ENCODE results near the gene R3HDM2.

Gene R3HDM2

DNA sequence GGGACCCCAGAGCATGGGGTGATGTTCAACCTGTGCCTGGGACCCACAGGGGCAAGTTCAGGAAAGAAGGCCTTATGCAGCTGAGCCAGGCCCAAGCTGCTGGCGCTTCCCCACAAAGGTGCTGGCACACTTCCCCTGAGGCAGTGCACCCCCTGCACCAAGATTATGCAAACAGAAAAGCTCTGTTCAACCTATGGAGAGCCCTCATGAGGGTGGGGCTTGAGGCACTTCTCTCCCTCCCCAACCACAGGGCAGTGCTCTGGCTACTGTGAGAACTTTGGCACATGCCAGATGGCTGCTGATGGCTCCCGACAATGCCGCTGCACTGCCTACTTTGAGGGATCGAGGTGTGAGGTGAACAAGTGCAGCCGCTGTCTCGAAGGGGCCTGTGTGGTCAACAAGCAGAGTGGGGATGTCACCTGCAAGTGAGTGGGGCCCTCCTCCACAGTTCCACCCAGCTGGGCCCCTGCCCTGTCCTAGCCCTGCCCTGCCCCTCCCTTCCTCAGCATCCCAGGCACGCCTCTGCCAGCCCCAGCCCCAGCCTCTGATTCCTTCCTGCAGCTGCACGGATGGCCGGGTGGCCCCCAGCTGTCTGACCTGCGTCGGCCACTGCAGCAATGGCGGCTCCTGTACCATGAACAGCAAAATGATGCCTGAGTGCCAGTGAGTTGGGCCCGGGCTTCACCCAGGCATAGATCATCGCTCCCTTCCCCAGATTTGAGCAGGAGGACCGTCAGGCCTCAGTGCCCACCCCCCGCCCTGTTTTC is 219.7 kb downstream of the R3HDM2 start:
- H2BK12ac ChIP-seq (ENCODE audit: low read length) = no peak overlapping the region
- H3K79me1 ChIP-seq (ENCODE audit: low read length) = no peaks in the 10 kb centered on the region
- no peak overlapping the region for H3K27ac ChIP-seq (ENCODE audit: low read depth, low read length)
- H3K4ac ChIP-seq (ENCODE audit: low read depth, low read length) = no peak overlapping the region
- no peak overlapping the region for H3K23ac ChIP-seq (ENCODE audit: low read length)
- peak in 1 of 2 donors; percentile 18 for DNase-seq
- H3K27me3 ChIP-seq (ENCODE audit: insufficient read depth, low read length) = peaks cover 11% of the 10 kb centered on the region
- H2AK5ac ChIP-seq (ENCODE audit: low read length) = no peak overlapping the region
- no peak overlapping the region for H4K91ac ChIP-seq (ENCODE audit: low read depth, low read length)
- H4K12ac ChIP-seq (ENCODE audit: low read depth, low read length) = no peak overlapping the region
- H3K4me1 ChIP-seq (ENCODE audit: control insufficient read depth in 1 of 2, insufficient read depth in 2 of 2, low read length in 2 of 2) = peaks cover 14 to 24% of the 10 kb centered on the region in 2 experiments
- no peak overlapping the region for H3K18ac ChIP-seq (ENCODE audit: low read length)
- H4K8ac ChIP-seq (ENCODE audit: low read depth, low read length) = no peak overlapping the region
- H2AFZ ChIP-seq (ENCODE audit: insufficient read depth, low read length, poor library complexity) = no peak overlapping the region
- H3K4me2 ChIP-seq (ENCODE audit: low read length) = no peak overlapping the region
- H3K14ac ChIP-seq (ENCODE audit: low read length) = no peak overlapping the region
- peaks cover 5% of the 10 kb centered on the region for H3K9me3 ChIP-seq (ENCODE audit: insufficient read depth, low read depth, low read length)
- H3K4me3 ChIP-seq (ENCODE audit: low read depth, low read length) = no peak overlapping the region
- no CpG with 5 or more reads among the region's 16 CpGs for WGBS (ENCODE audit: extremely low coverage, insufficient coverage, insufficient read length)
- H2BK120ac ChIP-seq (ENCODE audit: insufficient read depth, low read length, poor library complexity) = no peak overlapping the region
- H2BK5ac ChIP-seq (ENCODE audit: low read depth, low read length, poor library complexity) = no peak overlapping the region
- H3K9ac ChIP-seq (ENCODE audit: low read length) = no peak overlapping the region
- H3K36me3 ChIP-seq (ENCODE audit: control insufficient read depth in 1 of 2, insufficient read depth in 2 of 2, low read length in 2 of 2) = peaks cover 62 to 65% of the 10 kb centered on the region in 2 experiments
- H3K79me2 ChIP-seq (ENCODE audit: control insufficient read depth, insufficient read depth, low read length, poor library complexity) = no peaks in the 10 kb centered on the region

DNA sequence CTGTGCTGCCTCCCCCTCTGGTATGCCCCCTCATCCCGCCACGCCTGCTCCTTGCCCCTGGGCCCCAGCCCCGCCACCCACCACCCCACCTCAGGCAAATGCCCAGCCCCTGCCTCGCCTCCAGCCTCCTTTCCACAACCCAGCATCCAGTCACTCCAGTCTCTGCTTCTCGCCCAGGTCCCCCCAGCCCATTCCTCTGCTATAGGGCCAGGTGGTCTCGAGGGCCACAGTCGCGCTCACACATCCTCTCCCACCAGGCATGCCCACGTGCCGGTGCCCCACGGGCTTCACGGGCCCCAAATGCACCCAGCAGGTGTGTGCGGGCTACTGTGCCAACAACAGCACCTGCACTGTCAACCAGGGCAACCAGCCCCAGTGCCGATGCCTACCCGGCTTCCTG is 220.4 kb downstream of the R3HDM2 start:
- Histone ChIP-seq H3K4ac (ENCODE audit: low read depth, low read length) (no peak overlapping the region), H3K9me3 (ENCODE audit: insufficient read depth, low read depth, low read length) (peaks cover 5% of the 10 kb centered on the region), H3K79me1 (ENCODE audit: low read length) (no peaks in the 10 kb centered on the region), H2BK120ac (ENCODE audit: insufficient read depth, low read length, poor library complexity) (no peak overlapping the region), H3K4me2 (ENCODE audit: low read length) (no peak overlapping the region), H3K23ac (ENCODE audit: low read length) (no peak overlapping the region), H3K27me3 (ENCODE audit: insufficient read depth, low read length) (peaks cover 4% of the 10 kb centered on the region), H3K4me1 (ENCODE audit: control insufficient read depth in 1 of 2, insufficient read depth in 2 of 2, low read length in 2 of 2) (peaks cover 11 to 19% of the 10 kb centered on the region in 2 experiments), H3K18ac (ENCODE audit: low read length) (no peak overlapping the region), H3K36me3 (ENCODE audit: control insufficient read depth in 1 of 2, insufficient read depth in 2 of 2, low read length in 2 of 2) (peaks cover 68 to 72% of the 10 kb centered on the region in 2 experiments), H3K9ac (ENCODE audit: low read length) (no peak overlapping the region), H2BK5ac (ENCODE audit: low read depth, low read length, poor library complexity) (no peak overlapping the region), H2AK5ac (ENCODE audit: low read length) (no peak overlapping the region), H2AFZ (ENCODE audit: insufficient read depth, low read length, poor library complexity) (no peak overlapping the region), H3K4me3 (ENCODE audit: low read depth, low read length) (no peak overlapping the region), H4K8ac (ENCODE audit: low read depth, low read length) (no peak overlapping the region), H3K79me2 (ENCODE audit: control insufficient read depth, insufficient read depth, low read length, poor library complexity) (no peaks in the 10 kb centered on the region), H2BK12ac (ENCODE audit: low read length) (no peak overlapping the region), H3K14ac (ENCODE audit: low read length) (no peak overlapping the region), H3K27ac (ENCODE audit: low read depth, low read length) (no peak overlapping the region), H4K12ac (ENCODE audit: low read depth, low read length) (no peak overlapping the region), H4K91ac (ENCODE audit: low read depth, low read length) (no peak overlapping the region)
- DNase-seq = no peak
- WGBS (ENCODE audit: extremely low coverage, insufficient coverage, insufficient read length) = no CpG with 5 or more reads among the region's 15 CpGs

DNA sequence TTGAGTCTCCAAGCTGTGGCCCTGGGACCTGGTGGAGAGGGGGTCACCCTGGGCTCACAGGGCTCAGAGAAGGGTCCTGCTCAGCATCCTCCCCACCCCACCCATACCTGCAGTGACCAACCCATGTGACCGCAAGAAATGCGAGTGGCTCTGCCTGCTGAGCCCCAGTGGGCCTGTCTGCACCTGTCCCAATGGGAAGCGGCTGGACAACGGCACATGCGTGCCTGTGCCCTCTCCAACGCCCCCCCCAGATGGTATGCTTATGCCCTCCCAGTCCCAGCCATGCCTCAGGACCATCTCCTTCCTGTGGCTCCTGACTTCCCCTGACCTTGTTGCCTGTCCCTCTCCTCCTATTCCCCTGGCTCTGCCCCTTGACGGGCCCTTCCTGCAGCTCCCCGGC is 220.9 kb downstream of the R3HDM2 start:
- no peak overlapping the region for H3K4me3 ChIP-seq (ENCODE audit: low read depth, low read length)
- peaks cover 5% of the 10 kb centered on the region for H3K9me3 ChIP-seq (ENCODE audit: insufficient read depth, low read depth, low read length)
- H2BK5ac ChIP-seq (ENCODE audit: low read depth, low read length, poor library complexity) = no peak overlapping the region
- H3K23ac ChIP-seq (ENCODE audit: low read length) = no peak overlapping the region
- H3K79me1 ChIP-seq (ENCODE audit: low read length) = no peaks in the 10 kb centered on the region
- H3K4me2 ChIP-seq (ENCODE audit: low read length) = no peak overlapping the region
- no peak overlapping the region for H4K8ac ChIP-seq (ENCODE audit: low read depth, low read length)
- H2BK120ac ChIP-seq (ENCODE audit: insufficient read depth, low read length, poor library complexity) = no peak overlapping the region
- H2AK5ac ChIP-seq (ENCODE audit: low read length) = no peak overlapping the region
- H4K12ac ChIP-seq (ENCODE audit: low read depth, low read length) = no peak overlapping the region
- H3K4ac ChIP-seq (ENCODE audit: low read depth, low read length) = no peak overlapping the region
- no peak overlapping the region for H2AFZ ChIP-seq (ENCODE audit: insufficient read depth, low read length, poor library complexity)
- no peaks in the 10 kb centered on the region for H3K79me2 ChIP-seq (ENCODE audit: control insufficient read depth, insufficient read depth, low read length, poor library complexity)
- H3K9ac ChIP-seq (ENCODE audit: low read length) = no peak overlapping the region
- no peaks in the 10 kb centered on the region for H3K27me3 ChIP-seq (ENCODE audit: insufficient read depth, low read length)
- no peak overlapping the region for H3K18ac ChIP-seq (ENCODE audit: low read length)
- no CpG with 5 or more reads among the region's 8 CpGs for WGBS (ENCODE audit: extremely low coverage, insufficient coverage, insufficient read length)
- H3K4me1 ChIP-seq (ENCODE audit: control insufficient read depth in 1 of 2, insufficient read depth in 2 of 2, low read length in 2 of 2) = peaks cover 10 to 19% of the 10 kb centered on the region in 2 experiments
- DNase-seq = no peak
- H4K91ac ChIP-seq (ENCODE audit: low read depth, low read length) = no peak overlapping the region
- H3K36me3 ChIP-seq (ENCODE audit: control insufficient read depth in 1 of 2, insufficient read depth in 2 of 2, low read length in 2 of 2) = peaks cover 74 to 77% of the 10 kb centered on the region in 2 experiments
- H2BK12ac ChIP-seq (ENCODE audit: low read length) = no peak overlapping the region
- no peak overlapping the region for H3K14ac ChIP-seq (ENCODE audit: low read length)
- no peak overlapping the region for H3K27ac ChIP-seq (ENCODE audit: low read depth, low read length)

DNA sequence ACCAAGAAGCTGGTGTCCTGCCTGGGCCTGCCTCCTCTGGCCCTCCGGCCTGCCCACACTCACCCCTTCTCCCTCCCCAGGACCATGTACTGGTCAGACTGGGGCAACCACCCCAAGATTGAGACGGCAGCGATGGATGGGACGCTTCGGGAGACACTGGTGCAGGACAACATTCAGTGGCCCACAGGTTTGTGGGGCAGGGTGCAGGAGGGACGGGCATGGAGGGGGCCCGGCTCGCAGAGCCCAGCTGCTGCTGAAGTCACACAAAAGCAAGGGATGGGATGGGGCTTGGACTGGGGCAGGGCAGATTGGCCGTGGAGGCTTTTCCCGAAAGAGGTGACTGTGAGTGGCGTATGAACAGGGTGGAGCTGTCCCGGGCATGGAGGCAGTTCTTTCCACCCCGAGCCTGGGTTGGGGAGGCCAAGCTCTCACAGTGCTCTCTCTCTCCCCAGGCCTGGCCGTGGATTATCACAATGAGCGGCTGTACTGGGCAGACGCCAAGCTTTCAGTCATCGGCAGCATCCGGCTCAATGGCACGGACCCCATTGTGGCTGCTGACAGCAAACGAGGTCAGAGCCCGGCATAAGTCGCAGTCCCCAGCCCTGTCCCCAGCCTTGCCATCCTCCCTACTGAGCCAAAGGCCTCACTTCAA is 222.1 kb downstream of the R3HDM2 start:
- no peak overlapping the region for H3K18ac ChIP-seq (ENCODE audit: low read length)
- no peak overlapping the region for H3K23ac ChIP-seq (ENCODE audit: low read length)
- H2BK12ac ChIP-seq (ENCODE audit: low read length) = no peak overlapping the region
- no peak overlapping the region for H4K8ac ChIP-seq (ENCODE audit: low read depth, low read length)
- no peak overlapping the region for H4K91ac ChIP-seq (ENCODE audit: low read depth, low read length)
- peaks cover 85 to 89% of the 10 kb centered on the region in 2 experiments for H3K36me3 ChIP-seq (ENCODE audit: control insufficient read depth in 1 of 2, insufficient read depth in 2 of 2, low read length in 2 of 2)
- no CpG with 5 or more reads among the region's 22 CpGs for WGBS (ENCODE audit: extremely low coverage, insufficient coverage, insufficient read length)
- no peak overlapping the region for H3K4ac ChIP-seq (ENCODE audit: low read depth, low read length)
- no peak overlapping the region for H3K14ac ChIP-seq (ENCODE audit: low read length)
- DNase-seq = no peak
- no peaks in the 10 kb centered on the region for H3K79me1 ChIP-seq (ENCODE audit: low read length)
- H3K27me3 ChIP-seq (ENCODE audit: insufficient read depth, low read length) = no peaks in the 10 kb centered on the region
- no peak overlapping the region for H3K9ac ChIP-seq (ENCODE audit: low read length)
- H3K4me3 ChIP-seq (ENCODE audit: low read depth, low read length) = no peak overlapping the region
- H3K4me2 ChIP-seq (ENCODE audit: low read length) = no peak overlapping the region
- H4K12ac ChIP-seq (ENCODE audit: low read depth, low read length) = no peak overlapping the region
- no peak overlapping the region for H2BK5ac ChIP-seq (ENCODE audit: low read depth, low read length, poor library complexity)
- H3K79me2 ChIP-seq (ENCODE audit: control insufficient read depth, insufficient read depth, low read length, poor library complexity) = no peaks in the 10 kb centered on the region
- no peak overlapping the region for H2AFZ ChIP-seq (ENCODE audit: insufficient read depth, low read length, poor library complexity)
- no peak overlapping the region for H2BK120ac ChIP-seq (ENCODE audit: insufficient read depth, low read length, poor library complexity)
- H3K4me1 ChIP-seq (ENCODE audit: control insufficient read depth in 1 of 2, insufficient read depth in 2 of 2, low read length in 2 of 2) = peaks cover 5 to 8% of the 10 kb centered on the region in 2 experiments
- H3K9me3 ChIP-seq (ENCODE audit: insufficient read depth, low read depth, low read length) = peaks cover 5% of the 10 kb centered on the region
- H2AK5ac ChIP-seq (ENCODE audit: low read length) = no peak overlapping the region
- H3K27ac ChIP-seq (ENCODE audit: low read depth, low read length) = no peak overlapping the region

Data from trophoblast cell (in vitro differentiated cells and primary cell).